ENCODE results near the gene EFCAB6. TPM values are rescaled to one million over a fixed set of nuclear protein-coding genes. Genes with fewer than 3 reads are reported as not detected.

EFCAB6 gene
- total and polyA plus RNA-seq, 2 of the 4 experiments (the other 2 are of a cell fraction): 0.44 to 1.1 TPM

GRCh38 chr22:43563571-43563970 lies 248.5 kb downstream of the EFCAB6 start:
- no peak overlapping the region for H4K8ac ChIP-seq (ENCODE audit: low read depth in 2 of 2, low read length in 2 of 2)
- H3K4ac ChIP-seq (ENCODE audit: low read depth, low read length): no peak overlapping the region
- no peak overlapping the region for H2AK9ac ChIP-seq (replicated peaks; ENCODE audit: low read depth, low read length, poor library complexity)
- no peak overlapping the region for H2BK120ac ChIP-seq (ENCODE audit: low read depth, low read length)
- no peaks in the 10 kb centered on the region for H3K9me1 ChIP-seq (ENCODE audit: insufficient read depth, low read length)
- in situ Hi-C loops (cut with MboI; ENCODE audit: low sequenced_read_pairs): no loop called here
- H3K14ac ChIP-seq (replicated peaks; ENCODE audit: low read depth, low read length): no peak overlapping the region
- H3K79me1 ChIP-seq (ENCODE audit: low read depth in 1 of 2, low read length in 2 of 2): no peaks in the 10 kb centered on the region
- no peak overlapping the region for H3K18ac ChIP-seq (ENCODE audit: low read depth, low read length)
- H2AFZ ChIP-seq (replicated peaks; ENCODE audit: low read length, poor library complexity): no peak overlapping the region
- 46% methylated on average over 2 of the region's 8 CpGs; no CpG with 5 or more reads in 1 of the 2 experiments for WGBS, 2 experiments (ENCODE audit: extremely low coverage in 2 of 2, insufficient read length in 1 of 2)
- no peak for DNase-seq
- no peak overlapping the region for H3K27ac ChIP-seq (ENCODE audit: insufficient read depth, low read length)
- H3K56ac ChIP-seq (ENCODE audit: extremely low read depth, insufficient read depth, low read length): no peak overlapping the region
- TF ChIP-seq SMC3 (IDR thresholded peaks at IDR 0.05; ENCODE audit: low read depth, low read length) (no peak), MAZ (IDR thresholded peaks at IDR 0.05; ENCODE audit: borderline replicate concordance, low read depth, low read length) (no peak), RCOR1 (IDR thresholded peaks at IDR 0.05; ENCODE audit: insufficient replicate concordance, low read length) (no peak), CTCF (conservative IDR thresholded peaks at IDR 0.05; ENCODE audit: low read depth, low read length) (no peak), ELK1 (IDR thresholded peaks at IDR 0.05; ENCODE audit: borderline replicate concordance, low read depth, low read length) (no peak), NFE2L2 (IDR thresholded peaks at IDR 0.05; ENCODE audit: low read depth, low read length) (no peak), CHD1 (IDR thresholded peaks at IDR 0.05; ENCODE audit: low read depth, low read length) (no peak), POLR2A (IDR thresholded peaks at IDR 0.05; ENCODE audit: low read depth, low read length) (no peak), MAFK (IDR thresholded peaks at IDR 0.05; ENCODE audit: low read depth, low read length) (no peak), FOS (IDR thresholded peaks at IDR 0.05; ENCODE audit: low read depth, low read length) (no peak), RAD21 (IDR thresholded peaks at IDR 0.05; ENCODE audit: low read length) (no peak), USF2 (IDR thresholded peaks at IDR 0.05; ENCODE audit: low read depth, low read length) (no peak), BHLHE40 (IDR thresholded peaks at IDR 0.05; ENCODE audit: low read depth, low read length) (no peak), CEBPB (IDR thresholded peaks at IDR 0.05; ENCODE audit: low read depth, low read length) (no peak), RFX5 (IDR thresholded peaks at IDR 0.05; ENCODE audit: low read depth, low read length) (no peak), MXI1 (IDR thresholded peaks at IDR 0.05; ENCODE audit: borderline replicate concordance, low read depth, low read length) (no peak)
- no peak overlapping the region for H2BK15ac ChIP-seq (ENCODE audit: low read depth, low read length)
- no peaks in the 10 kb centered on the region for H4K20me1 ChIP-seq (ENCODE audit: insufficient read depth, low read length)
- no TSS peak for BruUV-seq (replicated peaks)
- intact Hi-C loops (cut with micrococcal nuclease): no loop called here
- ChIA-PET CTCF (no interaction called here), POLR2A (ENCODE audit: unreplicated experiment) (no interaction called here)
- H3K9me3 ChIP-seq (ENCODE audit: control insufficient read depth, insufficient read depth, low read length): no peaks in the 10 kb centered on the region
- H4K5ac ChIP-seq (ENCODE audit: low read depth, low read length): no peak overlapping the region
- no peak overlapping the region for H2AK5ac ChIP-seq (ENCODE audit: low read depth, low read length)
- H3K27me3 ChIP-seq (ENCODE audit: control insufficient read depth, insufficient read depth, low read length): peaks cover 2% of the 10 kb centered on the region; the same call in 1 of the 2 replicates
- H3K4me2 ChIP-seq (ENCODE audit: low read depth, low read length): no peak overlapping the region
- no peak overlapping the region for H3K23ac ChIP-seq (ENCODE audit: low read depth, low read length)
- H3K4me1 ChIP-seq (ENCODE audit: control insufficient read depth, insufficient read depth, low read length): no peaks in the 10 kb centered on the region
- no peaks in the 10 kb centered on the region for H3K36me3 ChIP-seq (ENCODE audit: control insufficient read depth, insufficient read depth, low read length)
- H3K9ac ChIP-seq (ENCODE audit: low read depth, low read length): no peak overlapping the region
- no peak overlapping the region for H3K4me3 ChIP-seq (ENCODE audit: insufficient read depth, low read depth, low read length)
- no peak overlapping the region for H2BK5ac ChIP-seq (ENCODE audit: low read depth, low read length, poor library complexity, severe bottlenecking)
- no peak overlapping the region for H4K91ac ChIP-seq (ENCODE audit: insufficient read depth, low read depth, low read length)
- no peak overlapping the region for H2BK20ac ChIP-seq (ENCODE audit: low read depth, low read length)
- no peak for ATAC-seq (ENCODE audit: low read depth)
- dilution Hi-C loops (cut with HindIII; ENCODE audit: low sequenced_read_pairs, unreplicated experiment): no loop called here
